Endothelial cell (in vitro differentiated cells): ENCODE measurements around the gene LUC7L3. TPM values are rescaled to one million over a fixed set of nuclear protein-coding genes. Genes with fewer than 3 reads are reported as not detected.

Source experiments
- DNase-seq: peaks from one replicate; pipeline ENCODE4 v3.0.0; 2021; ENCODE audit warnings: low spot score
- H3K27ac Mint-ChIP-seq: one replicate; pipeline ENCODE4 v1.8.0; 2021; ENCODE audit warnings: mixed read lengths, inconsistent platforms; ENCODE audit not compliant: unreplicated experiment
- H3K27me3 Mint-ChIP-seq: one replicate; pipeline ENCODE4 v1.8.0; 2021; ENCODE audit warnings: mild to moderate bottlenecking, moderate library complexity, mixed read lengths, inconsistent platforms; ENCODE audit not compliant: unreplicated experiment
- H3K36me3 Mint-ChIP-seq: one replicate; pipeline ENCODE4 v1.8.0; 2021; ENCODE audit warnings: mild to moderate bottlenecking, low read depth, mixed read lengths, inconsistent platforms; ENCODE audit not compliant: unreplicated experiment
- H3K4me1 Mint-ChIP-seq: one replicate; pipeline ENCODE4 v1.8.0; 2021; ENCODE audit warnings: mild to moderate bottlenecking, mixed read lengths, inconsistent platforms; ENCODE audit not compliant: unreplicated experiment
- H3K4me3 Mint-ChIP-seq: one replicate; pipeline ENCODE4 v1.8.0; 2021; ENCODE audit warnings: mild to moderate bottlenecking, mixed read lengths, inconsistent platforms; ENCODE audit not compliant: unreplicated experiment
- H3K9me3 Mint-ChIP-seq: one replicate; pipeline ENCODE4 v1.8.0; 2021; ENCODE audit warnings: mixed read lengths, inconsistent platforms; ENCODE audit not compliant: unreplicated experiment
- total RNA-seq: library from RNA; stranded (reverse); fragmentation: NEBNext Ultra II Directional; extraction: Animal tissue kit (Norgen Biotek cat#: 25700); gene quantifications from one replicate; pipeline ENCODE4 v1.2.1, GENCODE V29; 2021; ENCODE audit not compliant: unreplicated experiment
- TF ChIP-seq, protein P1 (sequence below): fragments of 200-600 bp; sonication (generic); IDR thresholded peaks from one replicate; pipeline ENCODE4 v1.5.0; 2021; ENCODE audit warnings: antibody characterized with exemption; ENCODE audit not compliant: unreplicated experiment

The LUC7L3 gene
- total RNA-seq, 1 donor from 2014 or later = 94.1 TPM

DNA sequence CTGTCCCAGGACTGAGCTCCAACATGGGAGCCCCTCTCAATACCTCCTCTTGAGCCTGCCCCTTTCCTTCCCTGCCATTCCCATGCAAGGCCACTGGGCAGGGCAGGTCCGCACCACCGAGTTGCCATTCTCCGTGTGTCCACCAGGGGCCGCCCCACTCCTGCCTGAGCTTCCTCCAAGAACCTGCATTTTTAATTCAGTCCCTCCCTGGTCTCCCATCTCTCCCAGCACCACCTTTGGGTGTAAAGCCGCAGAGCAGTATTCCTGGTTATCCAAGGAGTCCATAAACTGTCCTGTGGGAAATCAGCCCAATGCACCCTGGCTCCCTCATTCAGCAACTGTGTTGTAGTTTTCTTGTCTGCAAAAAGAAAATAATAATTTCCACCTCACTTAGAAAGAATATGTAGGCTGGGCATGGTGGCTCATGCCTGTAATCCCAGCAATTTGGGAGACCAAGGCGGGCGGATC, 63.8 kb downstream of the LUC7L3 start:
- peak; percentile 93 for DNase-seq
- H3K9me3 Mint-ChIP-seq = no peaks in the 10 kb centered on the region
- no peak overlapping the region for H3K4me3 Mint-ChIP-seq
- TF ChIP-seq, protein P1, sequence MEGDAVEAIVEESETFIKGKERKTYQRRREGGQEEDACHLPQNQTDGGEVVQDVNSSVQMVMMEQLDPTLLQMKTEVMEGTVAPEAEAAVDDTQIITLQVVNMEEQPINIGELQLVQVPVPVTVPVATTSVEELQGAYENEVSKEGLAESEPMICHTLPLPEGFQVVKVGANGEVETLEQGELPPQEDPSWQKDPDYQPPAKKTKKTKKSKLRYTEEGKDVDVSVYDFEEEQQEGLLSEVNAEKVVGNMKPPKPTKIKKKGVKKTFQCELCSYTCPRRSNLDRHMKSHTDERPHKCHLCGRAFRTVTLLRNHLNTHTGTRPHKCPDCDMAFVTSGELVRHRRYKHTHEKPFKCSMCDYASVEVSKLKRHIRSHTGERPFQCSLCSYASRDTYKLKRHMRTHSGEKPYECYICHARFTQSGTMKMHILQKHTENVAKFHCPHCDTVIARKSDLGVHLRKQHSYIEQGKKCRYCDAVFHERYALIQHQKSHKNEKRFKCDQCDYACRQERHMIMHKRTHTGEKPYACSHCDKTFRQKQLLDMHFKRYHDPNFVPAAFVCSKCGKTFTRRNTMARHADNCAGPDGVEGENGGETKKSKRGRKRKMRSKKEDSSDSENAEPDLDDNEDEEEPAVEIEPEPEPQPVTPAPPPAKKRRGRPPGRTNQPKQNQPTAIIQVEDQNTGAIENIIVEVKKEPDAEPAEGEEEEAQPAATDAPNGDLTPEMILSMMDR = peak; percentile 97
- peaks cover 2% of the 10 kb centered on the region for H3K27me3 Mint-ChIP-seq
- H3K4me1 Mint-ChIP-seq = no peaks in the 10 kb centered on the region
- H3K27ac Mint-ChIP-seq = no peak overlapping the region
- no peaks in the 10 kb centered on the region for H3K36me3 Mint-ChIP-seq

DNA sequence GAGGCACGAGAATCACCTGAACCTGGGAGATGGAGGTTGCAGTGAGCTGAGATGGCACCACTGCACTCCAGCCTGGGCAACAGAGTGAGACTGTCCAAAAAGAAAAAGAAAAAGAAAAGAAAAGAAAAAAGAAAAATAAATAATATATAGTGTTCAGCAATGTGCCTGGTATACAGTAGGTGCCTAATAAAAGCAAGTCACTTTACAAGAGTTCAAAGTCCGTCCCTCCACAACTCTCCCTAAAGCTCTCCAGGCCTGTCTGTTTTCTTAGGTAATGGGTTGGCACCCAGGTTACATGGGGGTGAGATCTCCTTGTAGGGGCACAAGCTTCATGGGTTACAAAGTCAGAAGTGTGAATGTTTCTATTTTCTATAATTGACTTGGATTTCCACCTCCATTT, 64.5 kb downstream of the LUC7L3 start:
- H3K4me3 Mint-ChIP-seq = no peak overlapping the region
- H3K36me3 Mint-ChIP-seq = peaks cover 2% of the 10 kb centered on the region
- no peak for DNase-seq
- no peaks in the 10 kb centered on the region for H3K9me3 Mint-ChIP-seq
- H3K27ac Mint-ChIP-seq = no peak overlapping the region
- H3K4me1 Mint-ChIP-seq = no peaks in the 10 kb centered on the region
- H3K27me3 Mint-ChIP-seq = peaks cover 5% of the 10 kb centered on the region
- TF ChIP-seq, protein P1 = no peak

DNA sequence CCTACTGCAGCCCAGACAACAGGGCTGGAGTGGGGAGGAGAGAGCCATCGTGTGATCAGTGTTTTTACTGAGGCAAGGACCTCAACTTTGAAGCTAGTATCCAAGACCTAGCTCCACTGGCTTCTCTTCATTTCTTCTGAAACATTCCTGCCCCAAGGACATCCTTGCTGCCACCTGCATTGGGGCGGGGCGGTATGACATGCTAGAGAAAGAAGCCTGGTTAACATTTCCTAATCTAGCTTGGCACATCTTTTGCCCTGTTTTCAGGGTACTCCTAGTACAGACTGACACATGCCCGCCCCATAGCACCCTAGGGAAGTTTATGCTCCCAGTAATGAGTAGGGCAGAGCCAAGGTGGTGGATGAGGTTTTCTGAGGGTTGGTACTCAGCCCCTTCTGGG, 65.7 kb downstream of the LUC7L3 start:
- Mint-ChIP-seq H3K4me3 (no peak overlapping the region), H3K27me3 (peaks cover 8% of the 10 kb centered on the region), H3K4me1 (peaks cover 3% of the 10 kb centered on the region), H3K9me3 (no peaks in the 10 kb centered on the region), H3K36me3 (peaks cover 4% of the 10 kb centered on the region), H3K27ac (no peak overlapping the region)
- DNase-seq = no peak
- TF ChIP-seq, protein P1 = no peak

DNA sequence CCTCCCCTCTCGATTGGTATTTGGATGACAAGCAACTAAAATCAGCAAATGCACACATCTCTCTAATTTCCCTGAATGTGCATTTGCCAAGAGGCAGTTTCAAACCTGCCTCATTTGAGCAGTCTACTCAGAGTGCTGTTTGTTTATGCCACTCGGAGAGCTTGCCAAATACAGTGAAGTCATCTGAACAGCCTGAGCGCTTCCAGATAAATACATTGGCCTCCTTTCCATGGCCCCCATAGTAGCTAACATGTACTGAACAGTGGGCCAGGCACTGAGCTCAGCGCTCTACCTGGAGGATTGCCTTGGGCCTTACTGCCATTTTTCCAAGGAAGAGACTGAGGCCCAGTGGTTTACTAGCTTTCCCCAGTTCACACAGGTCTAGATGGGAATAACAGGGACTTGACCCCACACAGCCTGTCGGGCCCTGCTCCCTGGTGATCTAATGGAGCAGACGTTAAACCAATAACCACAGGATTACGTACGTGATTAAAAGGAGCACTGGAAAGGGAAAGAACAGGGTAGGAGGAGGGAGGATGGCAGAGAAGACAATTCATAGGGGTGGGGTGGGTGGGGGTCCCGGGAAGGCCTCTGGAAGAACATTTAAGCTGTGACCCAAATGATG, 66.7 kb downstream of the LUC7L3 start:
- Mint-ChIP-seq H3K27me3 (peaks cover 13% of the 10 kb centered on the region), H3K9me3 (no peaks in the 10 kb centered on the region), H3K4me3 (no peak overlapping the region), H3K36me3 (peaks cover 4% of the 10 kb centered on the region), H3K4me1 (peaks cover 8% of the 10 kb centered on the region), H3K27ac (no peak overlapping the region)
- TF ChIP-seq, protein P1 = no peak
- no peak for DNase-seq

DNA sequence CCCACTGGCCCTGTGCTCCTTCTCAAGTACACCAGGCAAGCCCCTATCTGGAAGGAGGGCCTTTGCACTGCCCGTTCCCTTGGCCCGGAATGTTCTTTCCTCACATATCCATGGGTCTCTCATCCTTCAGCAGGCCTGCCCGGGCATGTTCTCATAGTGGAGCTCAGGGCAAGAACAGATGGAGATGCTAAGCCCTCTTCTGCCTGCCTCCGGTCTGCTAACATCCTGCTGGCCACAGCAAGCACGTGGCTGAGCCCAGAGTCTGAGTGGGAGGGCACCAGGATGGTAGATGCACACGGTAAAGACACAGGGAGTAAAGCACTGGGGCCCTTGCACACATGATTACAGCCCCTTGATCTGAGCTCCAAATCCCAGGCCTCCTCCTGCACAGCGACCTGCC, 67.7 kb downstream of the LUC7L3 start:
- Mint-ChIP-seq H3K9me3 (no peaks in the 10 kb centered on the region), H3K4me1 (peaks cover 12% of the 10 kb centered on the region), H3K27me3 (peaks cover 13% of the 10 kb centered on the region), H3K4me3 (no peak overlapping the region), H3K27ac (no peak overlapping the region), H3K36me3 (peaks cover 4% of the 10 kb centered on the region)
- TF ChIP-seq, protein P1 = no peak
- DNase-seq = no peak
